ENCODE measurements around the gene FGF8. TPM values are rescaled to one million over a fixed set of nuclear protein-coding genes. Genes with fewer than 3 reads are reported as not detected.

The FGF8 gene
- total and polyA plus RNA-seq, 10 of the 15 experiments (the other 5 are each of a cell fraction or from before 2014, with no cell fraction given), result 0.08 to 0.43 (median 0.17) TPM; not detected in 7

- H3K9ac ChIP-seq (ENCODE audit: control insufficient read depth, insufficient read depth, low read length), result no peak overlapping the region
- intact Hi-C loops (cut with micrococcal nuclease; ENCODE audit: unreplicated experiment), result no loop called here
- no peaks in the 10 kb centered on the region for H3K27me3 ChIP-seq (replicated peaks in 1 of 2; ENCODE audit: control insufficient read depth in 2 of 2, insufficient read depth in 2 of 2, low read length in 1 of 2)
- H3K27ac ChIP-seq (ENCODE audit: control insufficient read depth, insufficient read depth), result no peak overlapping the region
- ATAC-seq, result no peak
- WGBS (ENCODE audit: insufficient coverage, insufficient replicate concordance, low lambda C conversion rate, missing lambda C conversion rate), result 54% methylated on average over 4 of the region's 4 CpGs
- peaks cover 76% of the 10 kb centered on the region for H3K79me2 ChIP-seq (ENCODE audit: control insufficient read depth, insufficient read depth, low read length)
- H3K36me3 ChIP-seq (ENCODE audit: control insufficient read depth in 2 of 2, insufficient read depth in 2 of 2, low read length in 1 of 2), result peaks cover 4 to 31% of the 10 kb centered on the region in 2 experiments
- H2AFZ ChIP-seq (ENCODE audit: control insufficient read depth, low read depth, low read length), result no peak overlapping the region
- TF ChIP-seq NKRF (conservative IDR thresholded peaks at IDR 0.05) (no peak), BCLAF1 (IDR thresholded peaks at IDR 0.05) (no peak), NR2C2 (IDR thresholded peaks at IDR 0.05; ENCODE audit: borderline replicate concordance, control insufficient read depth, insufficient read length, low read depth) (no peak), STAT3 (IDR thresholded peaks at IDR 0.05; ENCODE audit: low read depth, low read length) (no peak)
- ChIA-PET RAD21 (ENCODE audit: unreplicated experiment) (interaction anchor here (0.9 kb wide), 1 partner anchor 28 kb away, joined by 4 read pairs; no protein-coding TSS in a partner anchor), SMC1A (ENCODE audit: uncharacterized antibody, unreplicated experiment) (interaction anchor here (0.6 to 1.7 kb wide), 11 partner anchors 9 to 260 kb away, joined by 3 to 7 read pairs (median 4); partner anchors contain the start of genes DPCD and POLL), POLR2A (interaction anchor here (1.0 to 1.5 kb wide), 2 partner anchors 10 to 16 kb away, joined by 3 to 9 read pairs; no protein-coding TSS in a partner anchor), CTCF (interaction anchor here (0.9 to 3.8 kb wide), 8 partner anchors 13 to 261 kb away, joined by 3 to 14 read pairs (median 7); no protein-coding TSS in a partner anchor)
- no peaks in the 10 kb centered on the region for H3K9me3 ChIP-seq (replicated peaks; ENCODE audit: control insufficient read depth, insufficient read depth, low read length)
- no peak for DNase-seq (ENCODE audit: low read depth, low spot score)
- H3K4me1 ChIP-seq (ENCODE audit: control insufficient read depth, insufficient read depth, low read length), result peaks cover 6% of the 10 kb centered on the region; the same call in 1 of the 2 replicates
- H3K4me3 ChIP-seq, result 0 out of 2 replicates have a peak overlapping the region, but pooled peaks have one; percentile 2
- FAIRE-seq, result no peak
- in situ Hi-C loops (cut with MboI), result no loop called here
- no TSS peak for BruUV-seq (replicated peaks)
- H4K20me1 ChIP-seq (ENCODE audit: control insufficient read depth, insufficient read depth), result peaks cover 18% of the 10 kb centered on the region; the same call in 1 of the 2 replicates
- H3K4me2 ChIP-seq (ENCODE audit: control insufficient read depth, insufficient read depth), result peak overlapping the region; percentile 30; the same call in 1 of the 2 replicates
Measured at GRCh38 chr10:101812606-101813005, 36.7 kb upstream of the FGF8 start.
